T-helper 2 cell treated with Interferon-gamma antibody and Interleukin-4, amounts not matched to agents 100 ng/mL and 5 ng/mL, for 36 hours (primary cell): ENCODE measurements around the gene RASA2. TPM values are rescaled to one million over a fixed set of nuclear protein-coding genes. Genes with fewer than 3 reads are reported as not detected.
"Not testable (repeated sequence)": the region's sequence is repeated elsewhere in the genome, so short reads cannot be mapped to it uniquely, and the experiment has no call there.

Experiments used
- intact Hi-C: fragments of 100-400 bp; cut with micrococcal nuclease; formaldehyde crosslinking; loops from one replicate; pipeline ENCODE4 v1.15.1; 2023
- total RNA-seq: library from RNA; stranded (reverse); gene quantifications from 2 replicates; pipeline ENCODE4 v1.2.3, GENCODE V29; 2022

Gene RASA2
- total RNA-seq, 1 donor from 2014 or later = 43.1 TPM

DNA sequence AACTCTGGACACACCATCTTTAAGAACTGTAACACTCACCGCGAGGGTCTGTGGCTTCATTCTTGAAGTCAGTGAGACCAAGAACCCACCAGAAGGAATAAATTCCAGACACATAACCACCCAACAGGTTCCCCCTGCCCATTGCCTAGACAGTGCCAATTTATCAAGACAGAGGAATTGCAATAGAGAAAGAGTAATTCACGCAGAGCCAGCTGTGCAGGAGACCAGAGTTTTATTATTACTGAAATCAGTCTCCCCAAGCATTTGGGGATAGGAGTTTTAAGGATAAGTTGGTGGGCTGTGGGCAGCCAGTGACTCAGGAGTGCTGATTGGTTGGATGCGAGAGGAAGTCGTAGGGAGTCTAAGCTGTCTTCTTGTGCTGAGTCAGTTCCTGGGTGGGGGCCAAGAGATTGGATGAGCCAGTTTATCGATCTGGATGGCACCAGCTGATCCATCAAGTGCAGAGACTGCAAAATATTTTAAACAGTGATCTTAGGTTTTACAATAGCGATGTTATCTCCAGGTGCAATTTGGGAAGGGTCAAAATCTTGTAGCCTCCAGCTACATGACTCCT lies 142.1 kb downstream of the RASA2 start:
- intact Hi-C loops = not testable (repeated sequence)

DNA sequence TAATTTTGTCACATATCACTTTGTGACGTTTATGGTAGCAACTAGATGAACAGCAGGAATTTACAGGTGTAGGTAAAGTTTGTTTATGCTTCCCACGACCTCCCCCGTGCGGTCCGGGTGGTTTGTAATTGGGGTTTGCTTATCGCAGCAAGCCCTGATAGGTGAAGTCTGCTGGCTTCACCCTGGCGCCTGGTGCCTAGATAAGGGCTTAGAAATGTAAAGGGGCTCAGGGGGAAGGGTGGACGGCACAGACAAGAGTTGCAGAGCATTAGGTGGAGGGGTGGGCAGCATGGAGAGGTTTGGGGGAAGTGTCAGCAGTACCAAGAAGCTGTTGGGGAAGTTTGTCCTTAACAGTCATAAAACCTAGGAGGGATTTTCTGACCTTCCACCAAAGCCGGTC lies 143.1 kb downstream of the RASA2 start:
- intact Hi-C loops = no loop called here

DNA sequence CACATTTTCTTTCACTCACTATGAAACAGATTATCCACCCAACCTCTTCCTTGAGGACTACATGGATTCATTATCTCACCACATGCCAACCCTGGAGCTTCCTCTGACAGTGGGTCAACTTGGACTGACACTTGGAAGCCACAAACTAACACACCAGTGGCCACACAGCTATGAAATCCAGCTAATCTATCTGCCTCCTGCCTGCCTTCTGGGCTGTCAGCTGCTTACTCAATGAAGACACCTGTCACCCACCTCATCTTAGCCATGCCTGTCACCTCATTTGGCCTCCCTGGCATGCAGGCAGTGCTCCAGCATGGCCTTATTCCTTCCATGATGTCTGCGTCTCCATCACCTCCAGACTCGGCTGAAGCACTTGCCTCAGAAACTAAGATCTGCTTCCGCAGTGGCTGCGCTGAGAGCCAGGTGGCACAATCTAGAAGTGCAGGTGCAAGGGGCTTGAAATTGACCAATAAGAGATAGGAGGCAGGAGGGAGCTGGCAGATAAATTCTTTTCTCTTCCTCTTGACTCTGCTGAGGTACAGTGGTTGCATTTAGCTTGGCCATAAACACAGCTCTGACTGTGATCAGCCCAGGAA lies 146.1 kb downstream of the RASA2 start:
- intact Hi-C loops = no loop called here

DNA sequence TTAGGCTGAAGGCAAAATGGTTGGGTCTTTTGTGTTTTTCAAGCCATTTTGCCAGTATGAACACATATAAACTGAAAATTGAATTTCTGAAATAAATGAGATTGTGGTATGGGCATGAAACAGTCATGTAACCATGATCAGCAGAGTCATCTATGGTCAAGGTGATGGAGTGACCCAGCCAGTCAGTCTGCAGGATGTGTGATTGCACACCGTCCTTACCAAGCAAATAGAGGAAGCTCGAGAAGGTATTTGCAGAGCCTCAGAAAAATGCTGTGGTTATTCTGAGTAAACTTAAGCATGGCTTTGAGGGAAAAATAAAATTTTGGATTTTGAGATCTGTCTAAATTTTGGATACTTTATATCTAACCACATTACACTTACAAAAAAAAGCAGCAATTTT lies 155.4 kb downstream of the RASA2 start:
- intact Hi-C loops = loop anchor here (10.0 kb wide), 1 partner anchor 327 kb away; no protein-coding TSS in a partner anchor

DNA sequence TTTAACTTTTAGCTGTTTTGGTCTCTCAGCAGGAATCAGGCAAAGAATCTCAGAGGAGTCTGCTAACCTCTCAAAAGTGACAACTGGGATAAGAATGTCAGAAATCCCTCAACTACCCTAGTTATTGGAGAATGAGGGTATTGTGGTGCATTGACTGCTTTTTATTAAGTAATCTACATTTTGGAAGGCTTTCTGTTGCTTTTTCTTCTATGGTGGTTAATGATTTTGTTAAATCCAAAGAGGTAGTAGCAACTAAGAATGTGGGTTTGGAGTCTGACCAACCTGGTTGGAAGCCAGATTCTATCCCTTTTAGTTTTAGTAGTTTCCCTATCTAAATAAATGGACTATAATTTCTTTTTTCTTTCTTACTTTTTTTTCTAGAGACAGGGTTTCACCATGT lies 156.6 kb downstream of the RASA2 start:
- intact Hi-C loops = loop anchor here (10.0 kb wide), 1 partner anchor 329 kb away; no protein-coding TSS in a partner anchor

DNA sequence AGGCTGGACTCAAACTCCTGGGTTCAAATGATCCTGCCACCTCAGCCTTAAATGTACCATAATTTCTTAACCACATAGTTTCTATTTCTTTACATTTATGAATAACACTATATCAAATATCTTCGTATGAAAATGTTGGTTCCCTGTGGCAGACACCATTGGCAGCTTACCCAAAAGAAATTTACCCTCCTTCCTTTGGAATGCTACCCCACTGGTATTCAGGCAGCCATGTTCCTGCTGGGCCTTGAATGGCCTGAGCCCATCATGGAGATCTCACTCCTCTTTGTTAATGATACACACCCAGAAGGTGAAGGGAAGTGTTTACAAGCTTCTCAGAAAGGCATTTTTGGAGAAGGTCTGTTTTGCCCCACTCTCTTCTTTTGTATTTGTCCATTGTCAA lies 157.0 kb downstream of the RASA2 start:
- intact Hi-C loops = loop anchor here (10.0 kb wide), 1 partner anchor 329 kb away; no protein-coding TSS in a partner anchor

DNA sequence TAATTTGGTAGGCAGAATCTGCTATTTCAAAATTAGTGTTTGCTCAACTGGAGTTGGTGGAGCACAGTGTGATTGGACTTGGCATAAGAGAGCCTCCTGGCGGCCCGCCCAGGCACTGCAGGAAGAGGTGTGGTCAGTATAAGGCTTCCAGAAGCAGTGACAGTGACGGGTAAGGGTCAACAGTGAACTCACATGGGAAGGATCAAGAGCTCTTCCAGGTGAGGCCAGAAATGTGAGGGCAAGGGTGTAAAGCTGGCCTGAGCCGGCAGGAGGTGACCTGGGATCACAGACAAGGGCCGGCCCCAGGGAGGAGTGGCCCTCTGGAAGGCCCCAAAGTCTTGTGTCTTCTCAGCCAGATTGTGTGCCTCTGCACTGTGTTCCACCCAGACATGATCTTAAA lies 158.1 kb downstream of the RASA2 start:
- intact Hi-C loops = loop anchor here (1.0 to 10.0 kb wide), 2 partner anchors 185 to 330 kb away; no protein-coding TSS in a partner anchor

DNA sequence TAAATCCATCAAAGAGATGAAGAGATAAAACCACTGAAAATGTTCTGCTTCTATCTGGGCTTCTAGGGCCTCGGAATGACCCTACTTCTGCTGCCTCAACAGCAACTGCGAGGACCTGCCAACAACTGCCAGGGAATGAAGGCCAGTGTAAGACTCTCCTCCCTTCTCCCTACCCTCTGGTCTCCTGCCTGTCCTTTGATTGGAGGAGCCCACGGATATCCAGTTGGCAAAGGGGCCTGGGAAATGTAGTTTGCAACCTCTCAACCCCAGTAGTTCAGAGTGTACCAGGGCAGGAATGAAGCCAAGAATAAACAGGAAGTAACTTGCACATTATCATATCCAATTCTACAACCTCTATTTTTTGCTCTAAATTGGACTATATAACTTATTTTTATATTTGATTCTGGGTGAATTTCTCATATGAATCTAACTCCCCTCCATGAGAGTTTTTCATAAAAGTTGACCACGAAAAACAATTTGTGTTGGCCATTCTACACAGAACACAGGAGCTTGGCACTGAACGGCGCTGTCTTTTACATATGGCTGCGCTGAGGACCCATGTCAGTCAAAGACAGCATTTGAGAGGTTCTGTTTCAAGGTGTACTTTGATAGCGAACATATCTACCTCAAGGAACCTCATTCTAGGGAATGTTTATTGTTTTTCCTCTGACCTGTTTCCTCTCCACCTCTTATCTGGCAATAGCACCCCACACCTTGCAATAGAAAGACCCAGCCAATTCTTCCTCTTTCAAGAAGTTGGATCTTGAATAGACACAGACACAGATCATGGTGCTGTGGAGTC lies 160.1 kb downstream of the RASA2 start:
- intact Hi-C loops = loop anchor here (10.0 kb wide), 1 partner anchor 332 kb away; no protein-coding TSS in a partner anchor

DNA sequence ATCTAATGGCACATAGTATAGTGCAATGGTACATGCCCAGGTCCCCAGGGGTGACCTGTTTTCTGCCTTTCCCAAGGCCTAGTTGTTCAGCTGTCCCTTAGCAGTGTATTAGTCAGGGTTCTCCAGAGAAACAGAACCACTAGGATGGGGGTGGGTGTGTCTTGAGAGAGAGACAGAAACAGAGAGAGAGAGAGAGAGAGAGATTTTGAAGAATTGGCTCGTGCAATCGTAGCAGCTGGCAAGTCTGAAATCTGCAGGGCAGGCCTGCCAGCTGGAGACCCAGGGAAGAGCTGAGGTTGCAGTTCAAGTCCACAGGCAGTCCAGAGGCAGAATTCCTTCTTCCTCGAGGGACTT lies 160.7 kb downstream of the RASA2 start:
- intact Hi-C loops = loop anchor here (10.0 kb wide), 1 partner anchor 333 kb away; no protein-coding TSS in a partner anchor

DNA sequence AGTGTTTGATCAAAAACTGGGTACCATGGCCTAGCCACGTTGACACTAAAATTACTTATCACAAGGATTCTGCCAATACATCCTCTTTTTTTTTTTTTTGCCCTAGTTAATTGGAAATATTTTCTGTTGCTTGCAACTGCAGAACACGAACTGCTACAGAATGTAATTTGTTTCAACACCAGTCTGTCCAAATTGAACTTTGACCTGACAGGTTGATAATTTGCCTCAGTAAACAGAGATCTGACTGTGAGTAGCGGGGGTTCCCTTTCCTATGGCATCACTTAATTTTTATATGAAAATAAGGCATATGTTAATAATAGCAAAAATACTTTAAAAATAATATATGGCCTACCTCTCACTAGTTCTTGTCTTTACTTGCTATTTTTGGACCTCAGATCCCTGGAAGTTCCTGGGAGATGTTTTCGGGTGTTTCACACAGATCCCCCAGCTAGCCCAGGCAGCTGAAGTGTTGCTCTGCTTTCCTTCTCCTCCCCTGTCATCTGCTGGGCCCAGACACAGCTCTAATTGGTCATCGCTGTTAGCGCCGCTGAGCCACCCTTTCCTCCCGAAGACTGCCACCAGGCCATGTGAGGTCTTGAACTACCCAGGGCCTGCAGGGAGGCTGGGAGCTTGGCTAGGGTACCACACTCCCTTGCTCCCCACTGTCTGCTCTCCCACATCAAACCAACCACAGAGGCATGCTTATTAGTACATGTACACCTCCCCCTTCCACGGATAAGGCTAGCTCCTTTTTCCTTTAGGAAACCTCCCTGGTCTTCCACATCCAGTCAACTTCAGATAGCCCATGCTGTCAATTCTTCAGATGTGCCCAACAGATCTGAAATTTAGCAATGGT lies 161.5 kb downstream of the RASA2 start:
- intact Hi-C loops = loop anchor here (10.0 kb wide), 1 partner anchor 333 kb away; no protein-coding TSS in a partner anchor

DNA sequence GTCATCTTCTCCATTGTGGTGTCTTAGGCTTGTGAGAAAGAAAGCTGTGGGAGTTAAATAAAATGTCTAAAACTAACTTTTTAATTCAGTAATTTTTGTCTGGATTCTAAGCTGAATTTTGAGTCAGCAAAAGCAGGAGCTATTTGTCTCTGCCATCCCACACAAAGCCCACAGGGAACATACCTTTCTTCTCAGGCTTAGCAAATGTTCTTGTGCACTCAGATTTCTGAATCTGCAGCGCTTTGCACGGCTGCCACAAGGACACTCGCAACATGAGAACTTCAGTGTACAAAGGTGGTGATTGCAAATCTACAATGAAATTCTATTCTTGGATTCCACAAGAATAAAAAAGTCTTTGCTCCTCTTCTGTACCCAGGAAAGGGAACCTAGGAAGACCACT lies 163.0 kb downstream of the RASA2 start:
- intact Hi-C loops = loop anchor here (10.0 kb wide), 1 partner anchor 335 kb away; no protein-coding TSS in a partner anchor

DNA sequence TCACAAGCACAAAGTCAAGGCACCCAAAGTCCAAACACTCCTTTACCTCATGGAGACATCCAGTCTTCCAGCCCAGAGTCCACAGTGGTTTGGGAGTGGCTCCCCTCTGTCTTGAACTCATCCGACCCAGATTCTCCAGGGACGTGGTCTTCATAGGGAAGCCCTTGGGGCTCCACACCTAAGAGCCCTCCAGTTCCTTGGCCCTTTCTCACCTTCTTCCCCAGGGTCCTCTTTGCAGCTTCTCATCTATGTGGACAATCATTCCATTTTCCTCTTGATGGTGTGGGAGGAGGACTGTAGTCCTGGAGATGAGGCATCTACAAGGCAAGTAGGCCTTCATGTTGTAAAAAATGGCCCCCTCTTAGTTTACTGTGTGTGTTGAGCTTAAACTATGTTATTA lies 164.0 kb downstream of the RASA2 start:
- intact Hi-C loops = no loop called here

DNA sequence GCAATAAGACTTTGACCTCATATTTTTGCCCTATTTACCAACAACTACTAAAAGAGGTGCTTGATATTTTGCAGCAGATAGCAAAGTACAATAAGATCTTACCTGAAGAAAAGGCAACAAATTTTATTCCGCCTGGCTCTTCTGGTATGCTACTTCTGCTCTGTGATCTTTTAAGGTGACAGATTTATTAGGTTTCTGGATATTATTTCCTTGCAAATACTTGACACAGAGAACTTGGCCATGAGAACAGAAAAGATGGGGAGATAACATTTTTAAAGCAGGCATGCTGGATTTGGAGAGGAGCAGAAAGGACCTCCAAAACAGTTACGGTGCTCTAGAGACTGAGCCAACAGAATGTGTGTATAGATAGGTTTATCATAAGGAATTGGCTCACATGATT lies 164.6 kb downstream of the RASA2 start:
- intact Hi-C loops = no loop called here

DNA sequence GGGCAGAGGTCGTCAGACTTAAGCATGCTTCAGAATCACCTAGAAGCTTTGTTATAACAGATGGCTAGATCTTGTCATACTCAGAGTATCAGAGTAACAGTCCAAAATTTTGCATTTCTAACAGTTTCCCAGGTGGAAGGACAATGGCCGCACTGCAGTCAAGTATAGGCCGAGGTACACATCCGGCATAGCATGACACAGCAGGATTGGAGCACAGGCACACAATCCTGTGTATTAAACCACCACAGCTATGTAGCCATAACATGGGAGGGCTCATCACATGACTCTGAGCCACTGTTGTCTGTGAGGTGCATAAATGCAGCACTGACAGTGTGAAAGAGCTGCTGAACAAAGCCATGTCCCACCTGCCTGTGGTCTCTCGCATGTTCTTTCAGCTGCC lies 165.5 kb downstream of the RASA2 start:
- intact Hi-C loops = no loop called here

DNA sequence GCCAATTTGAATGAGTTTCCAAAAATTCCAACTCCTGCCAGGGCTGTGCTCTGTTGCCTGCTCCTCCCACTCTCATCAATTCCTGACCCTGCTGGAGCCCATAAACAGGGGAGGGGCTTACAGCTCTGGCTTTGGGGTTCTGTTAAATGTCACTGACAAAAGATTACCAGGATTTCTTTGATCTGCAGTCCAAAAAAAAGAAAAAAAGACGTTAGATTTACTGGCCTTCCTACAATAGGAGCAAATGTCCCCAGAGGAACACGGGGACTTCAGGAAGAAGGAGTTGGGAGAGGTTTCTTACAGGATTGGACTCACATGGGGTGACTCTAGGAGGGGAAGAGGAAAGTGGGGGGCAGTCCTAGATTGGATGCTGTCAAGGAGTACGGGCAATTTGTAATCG lies 167.0 kb downstream of the RASA2 start:
- intact Hi-C loops = no loop called here

DNA sequence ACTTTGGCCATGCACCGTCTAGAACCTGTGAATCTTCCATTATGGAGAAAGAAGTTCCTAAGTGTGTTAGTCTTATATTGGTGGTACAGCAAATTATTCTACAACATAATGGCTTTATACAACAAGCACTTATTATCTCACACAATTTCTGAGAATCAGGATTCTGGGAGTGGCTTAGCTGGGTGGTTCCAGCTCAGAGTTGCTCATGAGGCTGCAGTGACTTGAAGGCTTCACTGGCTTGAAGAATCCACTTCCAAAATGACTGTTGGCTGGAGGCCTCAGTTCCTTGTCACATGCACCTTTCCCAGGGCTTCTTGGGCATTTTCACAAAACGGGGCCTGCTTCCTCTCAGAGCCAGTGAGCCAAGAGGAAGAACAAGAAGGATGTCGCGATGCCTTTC lies 169.0 kb downstream of the RASA2 start:
- intact Hi-C loops = no loop called here

DNA sequence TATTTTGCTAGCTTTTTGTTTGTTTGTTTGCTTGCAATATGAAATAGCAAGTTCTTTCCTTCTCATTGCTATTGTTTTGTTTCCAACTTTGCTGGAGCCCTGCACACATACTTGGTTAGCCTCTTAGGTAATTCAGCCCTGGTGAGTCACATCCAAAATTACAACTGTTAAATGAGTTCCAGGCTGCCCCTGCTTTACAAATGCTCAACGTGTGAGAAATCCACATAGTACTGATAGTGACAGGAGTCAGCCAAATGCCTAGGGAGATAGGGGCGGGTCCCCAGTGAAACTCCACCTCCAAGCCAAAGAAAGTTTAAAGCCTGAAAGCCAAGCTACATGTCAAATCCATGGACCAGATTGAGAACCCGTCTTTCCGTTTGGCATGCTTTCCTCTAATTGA lies 169.9 kb downstream of the RASA2 start:
- intact Hi-C loops = no loop called here

DNA sequence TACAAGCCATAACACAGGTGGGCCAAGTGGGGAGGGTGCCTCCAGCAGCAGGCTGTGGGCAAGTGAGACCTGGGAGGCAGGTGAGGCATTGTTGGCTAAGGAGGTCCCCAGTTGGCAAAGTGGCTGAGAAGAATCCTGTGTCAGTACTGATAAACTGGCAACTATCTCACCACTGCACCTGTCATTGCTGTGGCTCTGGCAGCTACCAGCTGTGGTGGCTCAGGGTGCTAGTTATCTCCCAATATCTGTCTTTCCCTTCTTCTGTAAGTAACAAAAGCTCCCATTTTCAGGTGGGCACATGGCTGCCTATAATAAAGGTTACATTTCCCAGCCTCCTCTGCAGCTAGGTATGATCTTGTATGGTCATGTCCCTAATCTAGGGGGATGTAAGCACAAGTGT lies 170.7 kb downstream of the RASA2 start:
- intact Hi-C loops = no loop called here

DNA sequence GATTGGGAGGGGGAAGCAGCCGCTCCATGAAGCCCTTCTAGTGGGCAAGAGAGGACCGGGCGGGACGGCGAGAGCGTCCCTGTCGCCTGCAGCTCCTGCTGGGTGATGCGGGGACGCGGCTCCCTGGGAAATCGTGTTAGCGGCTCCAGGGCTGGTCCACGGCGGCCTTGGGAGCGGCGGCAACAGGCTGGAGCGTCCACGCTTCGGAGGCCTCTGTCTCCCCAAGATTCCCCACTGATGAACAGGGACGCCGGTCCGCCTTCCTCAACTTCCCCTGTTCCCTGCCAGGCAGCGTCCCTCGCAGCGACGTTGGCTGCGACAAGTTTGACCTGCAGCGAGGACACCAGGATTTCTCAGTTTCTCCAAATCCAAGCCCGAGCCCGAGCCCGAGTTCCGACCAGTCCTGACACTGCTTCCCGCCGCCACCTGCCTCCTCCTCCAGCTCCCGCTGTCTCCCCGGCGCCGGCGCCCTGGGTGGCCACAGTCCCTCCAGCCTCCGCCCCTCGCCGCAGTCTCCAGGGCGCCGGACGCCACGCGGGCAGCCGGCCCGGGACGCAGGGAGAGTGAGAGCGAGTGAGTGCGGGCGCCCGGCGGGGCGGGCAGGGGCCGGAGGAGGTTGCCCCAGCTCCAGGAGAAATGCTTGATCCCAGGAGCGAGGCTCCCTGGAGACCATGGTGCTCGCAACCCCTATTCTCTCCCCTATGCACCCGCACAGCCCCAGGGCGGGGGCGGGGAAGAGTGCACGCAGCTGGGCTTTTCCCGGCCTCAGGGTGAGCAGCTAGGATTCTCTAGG lies 173.2 kb downstream of the RASA2 start:
- intact Hi-C loops = no loop called here

DNA sequence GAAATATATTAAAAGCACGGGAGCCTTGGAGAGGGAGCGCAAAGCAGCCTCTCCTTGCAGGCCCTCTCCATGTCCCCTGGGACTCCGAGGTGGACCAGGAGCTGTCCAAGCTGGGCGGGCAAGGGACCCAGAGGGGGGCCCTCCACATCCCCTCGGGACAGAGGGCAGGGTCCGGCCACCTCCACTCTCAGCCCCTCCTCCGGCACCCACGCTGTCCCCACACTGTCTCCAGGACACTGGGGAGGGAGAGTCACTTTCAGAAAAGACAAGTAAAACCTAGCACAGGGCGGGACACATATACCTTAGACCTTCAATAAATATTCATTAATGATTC lies 173.8 kb downstream of the RASA2 start:
- intact Hi-C loops = no loop called here
